ENCODE results near the gene TM2D1. TPM values are rescaled to one million over a fixed set of nuclear protein-coding genes. Genes with fewer than 3 reads are reported as not detected.

The TM2D1 gene
- total RNA-seq, 1 donor: 69.1 TPM

- DNase-seq (ENCODE audit: low read depth): no peak
- no peak overlapping the region for H3K4me3 ChIP-seq (ENCODE audit: low read depth, low read length)
- TF ChIP-seq CTCF (IDR thresholded peaks at IDR 0.05; ENCODE audit: insufficient read depth, low read depth, low read length): no peak
These were observed 79.5 kb downstream of the TM2D1 start for GRCh38 chr1:61645476-61645875.

- DNase-seq (ENCODE audit: low read depth): no peak
- no peak overlapping the region for H3K4me3 ChIP-seq (ENCODE audit: low read depth, low read length)
- TF ChIP-seq CTCF (IDR thresholded peaks at IDR 0.05; ENCODE audit: insufficient read depth, low read depth, low read length): no peak
These were observed 80.6 kb downstream of the TM2D1 start for GRCh38 chr1:61644303-61644702.

- no peak for DNase-seq (ENCODE audit: low read depth)
- H3K4me3 ChIP-seq (ENCODE audit: low read depth, low read length): no peak overlapping the region
- no peak for TF ChIP-seq CTCF (IDR thresholded peaks at IDR 0.05; ENCODE audit: insufficient read depth, low read depth, low read length)
These were observed 82.3 kb downstream of the TM2D1 start for GRCh38 chr1:61642475-61643232.

GRCh38 chr1:61641578-61642336 is 83.2 kb downstream of the TM2D1 start:
- peak overlapping the region; percentile 26 for H3K4me3 ChIP-seq (ENCODE audit: low read depth, low read length)
- peak; percentile 63 for DNase-seq (ENCODE audit: low read depth)
- peak; percentile 62 for TF ChIP-seq CTCF (IDR thresholded peaks at IDR 0.05; ENCODE audit: insufficient read depth, low read depth, low read length)

- peak overlapping the region; percentile 26 for H3K4me3 ChIP-seq (ENCODE audit: low read depth, low read length)
- no peak for DNase-seq (ENCODE audit: low read depth)
- TF ChIP-seq CTCF (IDR thresholded peaks at IDR 0.05; ENCODE audit: insufficient read depth, low read depth, low read length): no peak
These were observed 84.1 kb downstream of the TM2D1 start for GRCh38 chr1:61640531-61641530.

- no peak overlapping the region for H3K4me3 ChIP-seq (ENCODE audit: low read depth, low read length)
- no peak for TF ChIP-seq CTCF (IDR thresholded peaks at IDR 0.05; ENCODE audit: insufficient read depth, low read depth, low read length)
- DNase-seq (ENCODE audit: low read depth): no peak
These were observed 85.2 kb downstream of the TM2D1 start for GRCh38 chr1:61639608-61640336.

Data from fibroblast of villous mesenchyme (primary cell).